MM.1S (cell line): ENCODE data around the gene C12orf75.

ENCODE experiments used
- DNase-seq: peaks from one replicate; pipeline ENCODE4 v3.0.0-alpha.2; 2015
- H2AFZ ChIP-seq: fragments of 300-600 bp; sonication (generic); 2 replicates; pipeline ENCODE4 v1.6.0; 2016; ENCODE audit warnings: antibody characterized with exemption, low read length
- H3F3A ChIP-seq: fragments of 300-600 bp; sonication (generic); 2 replicates; pipeline ENCODE4 v1.6.1; 2016; ENCODE audit warnings: mild to moderate bottlenecking, antibody characterized with exemption, low read length, moderate library complexity, mixed read lengths; ENCODE audit not compliant: insufficient read depth
- H3K27ac ChIP-seq: fragments of 300-600 bp; sonication (generic); 2 replicates; pipeline ENCODE4 v1.5.1; 2016; ENCODE audit warnings: mild to moderate bottlenecking, low read length
- H3K27me3 ChIP-seq: fragments of 300-600 bp; sonication (generic); replicated peaks from 2 replicates; pipeline ENCODE4 v1.6.0; 2016; ENCODE audit warnings: low read length; ENCODE audit not compliant: insufficient read depth
- H3K36me3 ChIP-seq: fragments of 300-600 bp; sonication (generic); replicated peaks from 2 replicates; pipeline ENCODE4 v1.6.1; 2016; ENCODE audit warnings: mild to moderate bottlenecking, low read length, mixed read lengths; ENCODE audit not compliant: insufficient read depth
- H3K4me1 ChIP-seq: fragments of 300-600 bp; sonication (generic); 2 replicates; pipeline ENCODE4 v1.6.1; 2016; ENCODE audit warnings: low read length, mixed read lengths
- H3K4me2 ChIP-seq: fragments of 300-600 bp; sonication (generic); 2 replicates; pipeline ENCODE4 v1.6.0; 2016; ENCODE audit warnings: low read depth, low read length
- H3K4me3 ChIP-seq: fragments of 300-600 bp; sonication (generic); 2 replicates; pipeline ENCODE4 v1.5.1; 2016; ENCODE audit warnings: low read length, mixed read lengths
- H3K79me2 ChIP-seq: fragments of 300-600 bp; sonication (generic); 2 replicates; pipeline ENCODE4 v1.6.1; 2016; ENCODE audit warnings: mixed run types, low read length, mixed read lengths
- H3K9ac ChIP-seq: fragments of 300-600 bp; sonication (generic); 2 replicates; pipeline ENCODE4 v1.6.1; 2016; ENCODE audit warnings: low read length, mixed read lengths
- H3K9me2 ChIP-seq: fragments of 300-600 bp; sonication (generic); replicated peaks from 2 replicates; pipeline ENCODE4 v1.6.1; 2016; ENCODE audit warnings: mild to moderate bottlenecking, low read length, mixed read lengths; ENCODE audit not compliant: insufficient read depth
- H3K9me3 ChIP-seq: fragments of 300-600 bp; sonication (generic); replicated peaks from 2 replicates; pipeline ENCODE4 v1.6.1; 2016; ENCODE audit warnings: mild to moderate bottlenecking, low read length, mixed read lengths; ENCODE audit not compliant: insufficient read depth
- H4K20me1 ChIP-seq: fragments of 300-600 bp; sonication (generic); 2 replicates; pipeline ENCODE4 v1.6.1; 2016; ENCODE audit warnings: mild to moderate bottlenecking, low read length, moderate library complexity, mixed read lengths; ENCODE audit not compliant: insufficient read depth
- CTCF ChIP-seq: fragments of 300-600 bp; sonication (generic); IDR thresholded peaks from 2 replicates; pipeline ENCODE4 v1.5.1; 2016; ENCODE audit warnings: antibody characterized with exemption, low read length, mixed read lengths
- EZH2 ChIP-seq: fragments of 300-600 bp; sonication (generic); optimal IDR thresholded peaks from 2 replicates; pipeline ENCODE3; 2017; ENCODE audit warnings: low read depth, mild to moderate bottlenecking, antibody characterized with exemption, low read length, mixed read lengths
- EZH2phosphoT487 ChIP-seq: fragments of 300-600 bp; sonication (generic); IDR thresholded peaks from 2 replicates; pipeline ENCODE4 v1.6.1; 2018; ENCODE audit warnings: antibody characterized with exemption, low read length

Gene C12orf75

GRCh38 chr12:105317942-105318621, 12.4 kb upstream of the C12orf75 start:
- no peaks in the 10 kb centered on the region for H3K36me3 ChIP-seq
- no peaks in the 10 kb centered on the region for H3K27me3 ChIP-seq
- no peak overlapping the region for H3K4me3 ChIP-seq
- no peak overlapping the region for H3K9ac ChIP-seq
- H2AFZ ChIP-seq = no peak overlapping the region
- no peaks in the 10 kb centered on the region for H3K9me2 ChIP-seq
- H3F3A ChIP-seq = no peaks in the 10 kb centered on the region
- no peak overlapping the region for H3K4me2 ChIP-seq
- H3K4me1 ChIP-seq = no peaks in the 10 kb centered on the region
- no peak for DNase-seq
- TF ChIP-seq CTCF (no peak), EZH2phosphoT487 (no peak), EZH2 (no peak)
- no peaks in the 10 kb centered on the region for H3K79me2 ChIP-seq
- H3K9me3 ChIP-seq = no peaks in the 10 kb centered on the region
- H3K27ac ChIP-seq = no peak overlapping the region
- no peaks in the 10 kb centered on the region for H4K20me1 ChIP-seq

DNA sequence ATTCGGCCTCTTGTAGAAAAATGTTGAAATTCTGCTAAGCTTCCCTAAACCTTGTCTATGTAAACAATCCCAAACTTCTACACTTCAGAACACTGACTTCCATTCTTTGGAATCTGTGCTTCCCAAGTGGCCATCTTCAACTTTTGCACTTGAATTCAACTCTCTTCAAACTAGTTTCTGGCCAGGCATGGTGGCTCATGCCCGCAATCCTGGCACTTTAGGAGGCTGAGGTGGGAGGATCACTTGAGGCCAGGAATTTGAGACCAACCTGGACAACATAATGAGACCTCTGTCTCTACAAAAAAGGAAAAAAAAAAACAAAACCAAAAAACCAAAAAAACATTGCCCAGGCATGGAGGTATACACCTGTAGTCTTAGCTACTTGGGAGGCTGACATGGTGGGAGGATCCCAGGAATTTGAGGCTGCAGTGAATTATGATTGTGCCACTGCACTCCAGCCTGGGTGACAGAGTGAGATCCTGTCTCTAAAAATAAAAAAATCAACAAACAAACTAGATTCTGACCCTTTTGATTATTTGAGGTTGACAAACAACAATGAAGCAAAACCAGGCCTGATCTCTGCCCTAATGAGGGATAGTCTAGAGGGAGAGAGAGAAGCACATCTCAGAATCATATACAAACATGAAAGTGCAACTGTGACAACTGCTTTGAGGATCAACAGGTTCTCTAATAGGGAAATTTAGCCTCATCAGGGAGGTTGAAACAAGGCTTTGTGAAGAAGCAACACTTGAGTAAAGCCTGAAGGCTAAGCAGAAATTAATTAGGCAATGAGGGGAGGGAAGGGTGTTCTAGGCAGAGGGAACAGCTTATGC, 11.6 kb upstream of the C12orf75 start:
- H3K4me3 ChIP-seq = no peak overlapping the region
- no peaks in the 10 kb centered on the region for H3K79me2 ChIP-seq
- H3K4me2 ChIP-seq = no peak overlapping the region
- H4K20me1 ChIP-seq = no peaks in the 10 kb centered on the region
- no peak overlapping the region for H3K9ac ChIP-seq
- H3K9me2 ChIP-seq = no peaks in the 10 kb centered on the region
- H3K36me3 ChIP-seq = no peaks in the 10 kb centered on the region
- H3F3A ChIP-seq = no peaks in the 10 kb centered on the region
- no peak overlapping the region for H2AFZ ChIP-seq
- H3K9me3 ChIP-seq = no peaks in the 10 kb centered on the region
- H3K27ac ChIP-seq = no peak overlapping the region
- TF ChIP-seq EZH2phosphoT487 (no peak), EZH2 (no peak), CTCF (no peak)
- H3K27me3 ChIP-seq = no peaks in the 10 kb centered on the region
- H3K4me1 ChIP-seq = no peaks in the 10 kb centered on the region
- no peak for DNase-seq

- no peaks in the 10 kb centered on the region for H3K9me3 ChIP-seq
- H3K79me2 ChIP-seq = no peaks in the 10 kb centered on the region
- no peak overlapping the region for H3K4me2 ChIP-seq
- no peak overlapping the region for H3K9ac ChIP-seq
- no peaks in the 10 kb centered on the region for H3F3A ChIP-seq
- no peak for TF ChIP-seq EZH2phosphoT487
- TF ChIP-seq EZH2 = no peak
- TF ChIP-seq CTCF = peak; percentile 23; the same call in 1 of the 2 replicates
- no peaks in the 10 kb centered on the region for H4K20me1 ChIP-seq
- H3K27ac ChIP-seq = no peak overlapping the region
- no peak for DNase-seq
- H3K4me3 ChIP-seq = no peak overlapping the region
- no peaks in the 10 kb centered on the region for H3K27me3 ChIP-seq
- no peaks in the 10 kb centered on the region for H3K4me1 ChIP-seq
- H2AFZ ChIP-seq = no peak overlapping the region
- H3K36me3 ChIP-seq = no peaks in the 10 kb centered on the region
- H3K9me2 ChIP-seq = no peaks in the 10 kb centered on the region
These were observed 10.7 kb upstream of the C12orf75 start for GRCh38 chr12:105319691-105320209.
